Ecto neural progenitor cell (in vitro differentiated cells): ENCODE measurements around the gene FGF14.

ENCODE experiments used
- DNase-seq: peaks from one replicate; pipeline ENCODE4 v3.0.0-alpha.2; 2018; ENCODE audit warnings: low spot score

The FGF14 gene

DNA sequence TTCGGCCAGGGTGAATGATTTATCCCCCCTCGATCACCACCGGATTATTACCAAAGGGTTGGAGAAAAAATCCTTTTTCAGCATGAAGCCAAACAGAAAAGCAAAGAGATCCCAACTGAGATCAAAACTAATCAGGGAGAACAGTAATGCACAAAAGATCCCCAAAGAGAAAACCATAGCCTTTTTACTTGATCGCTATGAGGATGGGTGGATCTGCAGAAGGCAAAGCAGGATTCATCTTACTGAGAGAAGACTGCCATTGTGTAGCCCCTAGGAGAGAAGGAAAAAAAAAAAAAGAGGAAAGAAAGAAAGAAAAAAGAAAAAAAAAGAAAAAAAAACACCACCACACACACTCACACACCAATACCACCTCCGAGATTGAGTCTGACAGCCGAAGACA lies at the start of gene FGF14:
FGF14 (minus strand) TSS at position 283 of the 400 bp plus-strand sequence.
- DNase-seq = no peak

DNA sequence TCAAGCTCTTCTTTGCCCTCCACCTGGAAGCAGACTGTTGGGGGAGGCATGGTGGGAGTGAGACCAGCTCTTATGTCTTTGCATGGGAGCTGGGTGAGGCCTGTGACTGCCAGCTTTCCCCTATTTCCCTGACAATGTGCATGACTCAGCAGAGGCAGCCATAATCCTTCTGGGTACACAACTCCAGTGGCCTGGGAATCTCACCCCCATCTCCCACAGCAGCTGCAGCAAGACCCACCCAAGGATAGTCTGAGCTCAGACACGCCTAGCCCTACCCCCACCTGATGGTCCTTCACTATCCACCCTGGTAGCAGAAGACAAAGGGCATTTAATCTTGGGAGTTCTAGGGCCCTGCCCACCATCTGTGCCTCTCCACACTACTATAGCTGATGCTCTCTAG lies 41.4 kb upstream of the FGF14 start:
- no peak for DNase-seq

DNA sequence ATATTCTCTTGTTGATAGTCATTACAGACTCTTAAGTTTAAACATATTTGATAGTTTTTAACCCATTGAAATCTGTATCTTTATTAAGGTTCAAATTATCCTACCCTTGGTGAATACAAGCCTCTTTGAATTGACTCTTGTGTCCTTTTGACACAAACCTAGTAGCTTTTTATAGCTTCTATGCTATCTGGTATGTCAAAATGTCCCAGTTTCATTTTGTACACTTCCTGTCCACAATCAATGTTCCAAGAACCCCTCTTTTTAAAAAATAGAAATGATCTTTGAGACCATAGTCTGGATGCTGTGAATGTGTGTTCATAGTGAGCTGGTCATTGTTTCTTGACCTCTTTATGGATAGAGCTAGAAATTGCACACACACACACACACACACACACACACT lies 39.2 kb upstream of the FGF14 start:
- DNase-seq = no peak

- no peak for DNase-seq
Observed at GRCh38 chr13:102440259-102440936, 38.5 kb upstream of the FGF14 start.

DNA sequence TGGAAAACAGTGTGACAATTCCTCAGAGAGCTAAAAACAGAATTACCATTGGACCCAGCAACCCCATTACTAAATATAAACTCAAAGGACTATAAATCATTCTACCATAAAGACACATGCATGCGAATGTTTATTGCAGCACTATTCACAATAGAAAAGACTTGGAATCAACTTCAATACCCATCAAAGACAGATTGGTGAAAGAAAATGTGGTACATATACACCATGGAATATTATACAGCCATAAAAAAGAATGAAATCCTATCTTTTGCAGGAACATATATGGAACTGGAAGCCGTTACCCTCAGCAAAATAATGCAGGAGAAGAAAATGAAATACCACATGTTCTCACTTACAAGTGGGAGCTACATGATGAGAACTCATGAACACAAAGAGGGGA lies 20.8 kb upstream of the FGF14 start:
- no peak for DNase-seq

DNA sequence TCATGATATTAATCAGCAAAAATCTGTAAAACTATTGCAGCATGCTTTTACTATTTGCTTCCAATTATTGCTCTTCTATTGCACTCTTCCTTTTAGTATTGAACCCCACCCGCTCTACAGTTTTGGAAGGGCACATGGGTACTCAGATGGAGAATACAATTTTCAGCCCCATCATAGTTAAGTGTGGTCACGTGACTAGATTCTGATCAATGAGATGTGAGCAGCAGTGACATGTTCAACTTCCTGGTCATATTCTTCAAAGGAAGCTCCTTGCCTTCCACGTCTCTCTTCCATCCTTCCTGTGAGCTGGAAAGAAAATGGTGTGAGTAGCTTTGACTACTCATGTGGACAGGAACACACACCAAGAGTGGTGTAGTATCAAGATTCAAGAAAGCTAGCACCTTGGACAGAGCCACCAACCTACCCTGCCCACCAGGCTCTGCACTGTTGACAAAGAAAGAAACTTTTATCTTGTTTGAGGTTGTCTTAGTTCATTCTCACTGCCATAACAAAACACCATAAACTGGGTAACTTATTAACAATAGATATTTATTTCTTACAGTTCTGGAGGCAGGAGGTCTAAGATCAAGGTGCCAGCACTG lies 3.8 kb upstream of the FGF14 start:
- DNase-seq = no peak

GRCh38 chr13:102402290-102402689 lies 442 bp upstream of the FGF14 start:
- DNase-seq = peak; percentile 80

GRCh38 chr13:102401265-102401664 lies 583 bp downstream of the FGF14 start:
- DNase-seq = no peak

DNA sequence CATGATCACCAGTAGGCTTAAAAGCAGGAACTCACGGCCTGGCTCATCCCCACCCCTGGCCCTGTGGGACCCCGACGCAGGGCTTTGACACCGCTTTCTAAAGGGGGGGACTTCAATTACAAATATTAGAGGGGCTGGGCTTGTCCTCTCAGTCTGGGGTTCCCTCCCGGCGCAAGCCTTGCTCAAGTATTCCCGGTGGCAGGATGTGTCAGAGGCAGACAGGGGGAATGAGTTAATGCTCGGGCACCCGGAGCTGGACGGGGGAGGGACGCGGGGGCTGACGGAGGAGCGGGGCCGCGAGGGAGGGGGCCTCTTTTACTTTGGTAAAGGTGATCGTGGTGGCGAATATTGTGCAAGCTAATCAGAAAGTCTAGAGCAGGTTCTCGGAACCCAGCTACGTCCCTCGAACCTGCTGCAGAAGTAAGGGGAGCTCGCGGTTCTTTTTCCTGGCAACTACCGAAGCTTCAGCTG lies 1.1 kb downstream of the FGF14 start:
- peak; percentile 64 for DNase-seq

DNA sequence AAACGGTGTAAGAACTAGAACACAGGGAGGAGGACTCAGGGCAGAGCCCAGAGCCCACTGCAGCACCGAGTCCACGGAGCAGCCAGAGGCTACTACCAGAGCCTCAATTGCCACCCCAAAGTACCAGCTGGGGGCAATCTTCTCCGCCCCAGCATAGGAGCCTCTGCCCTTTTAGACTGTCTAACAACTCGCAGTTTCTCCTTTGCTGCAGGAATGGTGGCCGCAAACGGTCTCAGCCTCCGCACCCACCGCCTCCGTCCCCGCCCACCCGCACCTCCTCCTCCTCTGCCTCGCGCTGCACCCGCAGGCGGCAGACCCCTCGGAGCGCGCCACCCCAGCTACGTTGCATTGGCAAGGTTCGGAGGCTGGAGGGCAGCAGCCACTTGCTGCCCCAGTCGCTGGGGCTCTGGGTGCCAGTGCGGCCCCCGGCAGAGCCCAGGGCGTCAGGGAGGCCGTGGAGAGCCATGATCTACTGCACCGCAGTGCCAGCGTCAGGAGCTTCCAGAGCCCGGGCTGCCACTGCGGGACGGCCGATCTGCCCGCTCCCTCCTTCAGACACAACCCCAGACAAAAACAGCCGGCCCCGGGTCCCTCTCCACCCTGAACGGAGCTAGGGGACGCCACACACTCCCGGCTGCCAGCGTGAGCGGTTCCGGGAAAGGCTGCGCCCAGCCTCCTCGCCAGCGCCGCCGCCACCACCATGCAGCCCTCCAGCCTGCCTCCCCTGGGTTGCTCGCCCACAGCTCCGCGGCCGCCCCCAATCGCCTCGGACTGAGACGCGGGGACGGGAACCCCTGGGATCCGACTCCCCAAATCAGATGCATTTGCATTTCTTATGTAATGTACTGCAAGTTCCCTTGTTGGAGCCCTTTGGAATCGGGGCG lies 1.8 kb downstream of the FGF14 start:
- peak; percentile 60 for DNase-seq

DNA sequence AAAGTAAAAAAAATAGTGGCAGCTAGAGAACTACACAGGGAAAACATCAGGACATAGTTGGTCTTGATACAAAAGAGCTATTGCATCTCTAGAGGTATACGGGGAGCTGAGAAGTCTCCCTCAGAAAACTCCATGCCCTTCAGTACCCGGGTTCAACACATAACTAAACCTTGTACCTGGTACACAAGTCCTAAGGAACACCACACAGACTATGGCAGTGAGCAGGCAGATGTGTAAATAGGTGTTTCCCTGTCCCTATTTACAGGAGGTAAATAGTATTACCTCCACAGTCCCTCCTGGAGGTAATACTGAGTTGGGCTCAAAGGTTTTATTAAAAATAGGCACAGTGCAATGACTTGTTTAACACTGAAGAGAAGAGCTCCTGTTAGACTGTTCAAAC lies 5.9 kb downstream of the FGF14 start:
- no peak for DNase-seq

DNA sequence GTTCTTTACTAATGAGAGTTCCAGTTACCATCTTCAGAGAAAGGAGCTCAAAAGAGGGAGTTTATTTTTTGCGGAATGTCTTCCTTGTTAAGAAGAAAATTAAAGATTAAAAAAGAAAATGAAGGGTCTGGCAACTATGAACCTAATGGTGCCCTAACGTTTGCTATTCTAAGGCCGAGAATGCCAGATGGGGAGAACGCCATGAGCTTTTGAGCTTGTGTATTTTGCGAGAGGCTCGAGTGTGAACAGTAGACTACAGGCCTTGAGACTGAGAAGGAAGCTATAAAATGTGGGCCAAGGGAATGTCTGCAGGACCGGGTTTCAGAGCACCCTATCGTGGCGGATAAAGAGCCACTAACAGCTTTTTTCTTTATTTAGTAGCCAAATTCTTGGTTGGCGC lies 6.7 kb downstream of the FGF14 start:
- no peak for DNase-seq

GRCh38 chr13:102394158-102395053 lies 7.4 kb downstream of the FGF14 start:
- peak; percentile 98 for DNase-seq

DNA sequence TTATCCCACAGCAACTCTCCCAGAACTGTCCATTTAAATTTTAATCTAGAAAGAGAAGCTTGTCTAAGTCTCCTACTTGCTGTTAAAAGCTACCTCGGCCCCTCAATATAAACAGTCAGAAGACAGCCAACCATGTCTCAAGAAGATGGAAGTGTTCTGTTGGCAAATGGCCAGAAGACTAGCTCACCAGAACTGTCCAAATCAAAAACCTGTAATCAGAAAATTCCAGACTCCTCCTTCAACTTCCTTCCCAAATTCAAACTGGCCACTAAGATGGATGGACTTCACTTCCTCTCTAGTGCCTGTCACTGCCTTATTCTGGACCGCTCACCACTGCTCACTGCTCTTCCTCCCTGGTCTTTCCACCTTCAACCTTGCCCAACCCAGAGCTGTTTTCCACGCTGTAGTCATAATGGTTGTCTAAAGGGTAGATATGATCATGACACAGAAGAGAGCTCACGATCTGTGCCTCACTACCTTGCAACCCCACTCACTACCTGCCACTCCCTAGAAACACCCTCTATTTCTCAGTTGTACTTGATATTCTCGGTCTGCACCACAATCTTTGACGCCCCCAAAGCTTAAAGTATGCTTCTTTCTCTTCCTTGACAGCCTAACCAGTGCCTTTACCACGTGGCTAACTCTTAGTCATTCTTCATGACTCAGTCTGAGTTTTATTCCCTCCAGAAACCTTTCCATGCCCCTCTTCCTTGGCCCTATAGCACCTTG lies 9.2 kb downstream of the FGF14 start:
- no peak for DNase-seq

GRCh38 chr13:102386461-102386860 lies 15.4 kb downstream of the FGF14 start:
- DNase-seq = no peak

DNA sequence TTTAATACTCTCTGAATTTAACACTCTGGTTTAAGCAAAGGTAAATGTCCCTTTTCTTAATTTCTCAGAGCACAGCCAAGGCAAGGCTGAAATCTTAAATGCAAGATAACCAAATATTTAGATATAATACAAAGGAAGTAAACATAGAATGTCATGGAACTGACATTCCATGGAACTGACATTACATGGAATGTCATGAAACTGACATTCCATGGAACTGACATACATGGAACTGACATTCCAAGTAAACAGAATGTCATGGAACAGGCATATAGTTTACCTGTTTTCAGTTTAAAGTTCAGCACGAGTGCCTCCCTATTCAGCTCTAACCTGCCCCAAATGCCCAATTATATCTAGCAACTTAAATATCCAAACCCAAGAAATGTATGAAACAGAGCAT lies 21.8 kb downstream of the FGF14 start:
- DNase-seq = no peak

DNA sequence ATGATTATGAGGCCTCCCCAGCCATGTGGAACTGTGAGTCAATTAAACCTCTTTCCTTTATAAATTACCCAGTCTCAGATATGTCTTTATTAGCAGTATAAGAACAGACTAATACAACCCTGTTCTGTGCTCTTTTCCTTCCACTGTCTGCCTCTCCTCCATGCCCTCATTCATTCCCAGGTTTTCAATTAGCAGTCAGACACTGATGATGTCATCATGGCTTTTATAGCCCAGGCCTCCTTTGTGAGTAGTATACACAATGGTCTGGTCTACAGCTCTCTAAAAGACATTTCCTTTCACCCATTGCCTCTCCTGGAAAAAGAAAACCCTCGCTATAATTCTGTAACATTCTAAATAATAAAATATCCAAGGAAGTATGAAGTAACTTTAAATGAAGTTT lies 25.5 kb downstream of the FGF14 start:
- DNase-seq = no peak

DNA sequence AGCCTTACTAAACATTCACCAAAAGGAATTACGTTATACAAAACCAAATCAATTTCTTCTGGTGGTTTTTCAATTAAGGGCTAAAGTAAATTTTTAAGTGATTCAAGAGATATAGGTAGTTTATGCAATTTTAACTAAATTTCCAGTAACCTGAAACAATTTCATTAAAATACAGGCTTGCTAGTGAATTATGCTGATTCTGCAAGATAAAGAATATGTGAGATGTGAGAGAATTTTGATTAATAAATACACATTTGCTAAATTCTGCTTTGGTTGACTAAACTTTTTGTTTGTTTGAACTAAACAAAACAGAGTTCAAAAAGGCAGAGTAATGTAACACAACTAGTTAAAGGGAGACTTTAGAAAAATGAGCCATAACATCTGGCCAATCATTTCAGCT lies 27.1 kb downstream of the FGF14 start:
- no peak for DNase-seq

- no peak for DNase-seq
Observed at GRCh38 chr13:102374233-102374632, 27.6 kb downstream of the FGF14 start.

- no peak for DNase-seq
Observed at GRCh38 chr13:102373221-102373620, 28.6 kb downstream of the FGF14 start.

DNA sequence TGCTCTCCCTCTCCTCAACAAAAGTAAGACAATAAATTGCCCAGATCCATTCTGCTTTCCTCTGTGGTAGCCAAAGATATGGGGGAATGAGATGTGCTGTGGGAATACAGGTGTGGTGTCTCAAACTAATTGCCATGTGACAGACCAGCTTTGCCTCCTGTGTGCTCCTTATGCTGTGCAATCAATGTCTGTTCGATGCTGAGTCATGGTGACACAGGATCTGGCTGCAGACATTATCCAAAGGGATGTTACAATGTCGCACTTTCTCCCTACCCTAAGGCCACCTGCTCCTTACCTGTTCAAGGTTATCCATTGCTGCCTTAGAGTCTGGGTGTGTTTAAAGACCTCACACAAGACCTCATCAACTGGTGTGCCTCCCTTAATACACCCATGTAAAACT lies 32.5 kb downstream of the FGF14 start:
- DNase-seq = no peak
